NCI-H2107 treated with DMSO at 0.1 percent for 48 hours (cell line): Measurements from ENCODE around the gene RELL1.

Experiments
- DNase-seq: peaks from one replicate; lab custom pipeline; 2025; ENCODE audit not compliant: unreplicated experiment; lab: John Stamatoyannopoulos, UW

The RELL1 gene

DNA sequence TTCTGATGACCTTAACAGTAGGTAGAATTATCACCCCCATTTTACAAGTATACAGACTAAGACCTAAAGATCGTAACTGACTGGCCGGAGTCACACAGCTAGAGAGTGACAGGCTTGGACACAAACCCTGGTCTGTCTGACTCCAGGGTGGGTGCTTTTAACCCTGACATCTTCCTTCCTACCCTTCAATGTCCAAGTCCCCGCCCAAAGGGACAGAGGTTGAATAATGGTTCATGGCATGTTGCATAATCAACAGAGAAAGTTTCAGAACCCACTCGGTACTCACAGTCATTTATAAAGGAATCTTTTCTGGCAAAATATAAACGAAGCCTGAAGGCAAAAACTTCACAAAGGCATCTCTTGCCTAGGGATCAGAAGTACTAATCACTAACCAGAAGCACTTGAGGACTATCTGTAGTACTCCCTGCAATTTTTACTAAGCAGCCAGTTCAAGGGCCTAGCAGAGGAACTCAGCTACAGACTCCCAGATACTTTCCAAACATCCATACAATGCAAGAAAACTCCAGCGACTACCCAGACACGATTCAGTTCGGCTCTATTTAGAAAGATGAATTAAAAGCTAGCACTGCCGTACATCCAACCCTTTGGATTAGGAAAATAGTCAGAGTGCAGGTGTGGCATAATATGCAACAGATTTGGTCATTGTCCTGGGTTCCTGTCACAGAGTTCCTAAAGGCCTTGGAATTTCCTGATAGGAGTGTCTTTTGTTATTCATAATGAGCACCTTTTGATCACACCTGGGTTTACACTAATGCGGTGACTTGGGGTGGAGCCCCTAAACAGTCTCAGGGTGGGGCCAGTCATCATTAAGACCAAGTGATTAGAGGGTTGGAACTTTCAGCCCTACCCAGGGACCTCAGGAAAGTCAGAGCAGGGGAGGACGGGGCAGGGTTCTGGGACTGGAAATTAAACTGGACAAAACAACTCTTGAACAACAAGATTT, 44.0 kb downstream of the RELL1 start:
- DNase-seq = no peak

DNA sequence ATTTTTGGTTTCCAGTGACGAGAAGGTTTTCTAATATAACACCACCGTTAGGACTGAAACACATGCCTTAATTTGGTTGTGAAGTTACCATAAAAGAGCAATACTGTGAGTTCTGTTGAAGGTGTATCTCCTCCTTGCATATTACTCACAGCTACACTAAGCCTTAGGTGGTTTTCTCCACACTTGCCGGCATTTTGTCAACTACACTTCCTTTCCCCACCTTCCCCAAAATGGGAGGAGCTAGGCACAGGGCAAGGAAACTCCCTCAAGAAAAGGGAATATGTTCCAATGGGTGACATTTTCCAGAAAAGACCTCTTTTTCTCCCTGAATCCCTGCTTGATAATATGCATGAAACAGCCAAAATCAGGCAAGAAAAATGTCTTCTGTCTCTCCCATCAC, 44.8 kb downstream of the RELL1 start:
- DNase-seq = no peak

DNA sequence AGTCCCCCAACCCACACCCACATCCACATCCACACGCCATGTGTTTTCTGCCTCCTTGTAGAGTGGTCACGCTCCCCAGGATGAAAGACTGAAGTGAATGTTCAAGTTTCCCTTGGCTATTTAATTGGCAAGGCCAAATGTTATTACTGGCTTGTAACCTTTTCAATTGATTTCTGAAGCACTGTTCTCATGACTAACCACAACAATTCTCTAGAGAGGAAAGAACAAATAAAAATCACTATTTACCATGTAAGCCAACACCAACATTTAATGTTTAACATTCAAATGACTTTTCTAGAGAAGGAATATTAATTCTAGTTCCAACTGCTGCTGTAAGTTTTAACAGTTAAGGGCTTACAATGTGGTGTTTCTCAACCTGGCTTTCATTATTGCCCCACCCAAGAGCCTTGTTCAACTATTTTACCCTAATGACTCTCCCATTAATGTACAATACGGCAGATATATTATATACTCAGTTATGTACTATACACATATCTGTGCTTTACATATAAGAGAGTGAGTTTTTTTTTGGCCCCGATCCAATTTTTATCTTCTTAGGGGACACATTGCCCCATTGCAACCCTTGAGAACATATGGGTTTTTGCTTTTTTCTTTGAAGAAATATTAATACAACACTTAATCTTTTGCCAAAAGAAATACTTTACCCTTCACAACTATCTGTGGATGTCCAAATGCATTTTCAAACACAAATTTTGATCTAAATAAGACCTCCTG, 46.5 kb downstream of the RELL1 start:
- no peak for DNase-seq

DNA sequence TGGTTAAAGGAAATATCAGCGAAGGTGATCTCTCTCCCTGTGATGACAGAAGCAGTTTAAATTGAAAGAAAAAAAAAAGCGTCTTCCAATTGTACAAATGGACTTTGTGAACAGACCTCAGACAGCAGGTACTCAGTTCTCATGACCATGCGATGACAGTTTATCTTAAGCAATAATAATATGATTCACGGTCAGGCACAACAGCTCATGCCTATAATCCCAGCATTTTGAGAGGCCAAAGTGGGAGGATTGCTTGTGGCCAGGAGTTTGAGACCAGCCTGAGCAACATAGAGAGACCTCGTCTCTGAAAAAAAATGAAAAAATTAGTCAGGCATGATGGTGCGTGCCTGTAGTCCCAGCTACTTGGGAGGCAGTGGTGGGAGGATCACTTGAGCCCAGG, 51.0 kb downstream of the RELL1 start:
- DNase-seq = no peak

- no peak for DNase-seq
These were observed 52.0 kb downstream of the RELL1 start for GRCh38 chr4:37634180-37634579.

DNA sequence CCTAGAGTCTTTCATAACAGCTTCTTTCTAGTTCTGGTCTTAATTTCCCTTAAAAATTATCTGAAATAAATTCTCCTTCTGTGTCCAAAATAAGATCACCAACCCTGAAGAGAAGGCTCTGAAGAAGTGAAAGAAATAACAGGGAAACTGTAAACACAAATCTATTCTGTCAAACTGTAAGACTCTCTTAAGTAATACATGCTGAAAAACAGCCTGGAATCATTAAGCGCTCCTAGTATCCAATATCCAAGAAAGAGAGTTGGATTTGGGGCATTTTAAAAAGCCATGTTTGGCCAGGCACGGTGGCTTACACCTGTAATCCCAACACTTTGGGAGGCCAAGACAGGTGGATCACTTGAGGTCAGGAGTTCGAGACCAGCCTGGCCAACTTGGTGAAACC, 53.3 kb downstream of the RELL1 start:
- DNase-seq = no peak

GRCh38 chr4:37631551-37631950, 54.6 kb downstream of the RELL1 start:
- no peak for DNase-seq

GRCh38 chr4:37629713-37630112, 56.5 kb downstream of the RELL1 start:
- no peak for DNase-seq

GRCh38 chr4:37628977-37629609, 57.1 kb downstream of the RELL1 start:
- no peak for DNase-seq

- no peak for DNase-seq
These were observed 58.9 kb downstream of the RELL1 start for GRCh38 chr4:37627263-37627662.

GRCh38 chr4:37625499-37625898, 60.7 kb downstream of the RELL1 start:
- no peak for DNase-seq

- DNase-seq = no peak
These were observed 62.2 kb downstream of the RELL1 start for GRCh38 chr4:37623940-37624339.

- no peak for DNase-seq
These were observed 63.1 kb downstream of the RELL1 start for GRCh38 chr4:37623125-37623524.

GRCh38 chr4:37620176-37620575, 66.0 kb downstream of the RELL1 start:
- DNase-seq = no peak

DNA sequence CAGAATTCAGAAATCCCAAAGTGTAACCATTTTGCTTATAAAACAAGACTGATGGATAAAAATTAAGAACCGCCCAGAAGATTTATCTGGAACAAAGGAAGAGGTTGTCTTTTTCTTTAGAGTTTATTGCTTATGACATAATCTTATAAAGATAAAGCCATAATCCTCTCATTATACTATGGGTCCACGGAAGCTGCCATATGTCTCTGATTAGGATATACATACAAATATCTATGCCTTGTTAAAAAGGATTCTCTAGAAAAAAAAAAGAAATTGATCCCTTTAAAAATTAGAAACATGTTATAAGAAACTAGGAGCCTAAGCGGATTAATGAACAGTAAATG, 70.5 kb downstream of the RELL1 start:
- DNase-seq = no peak

- no peak for DNase-seq
These were observed 71.0 kb downstream of the RELL1 start for GRCh38 chr4:37615059-37615719.

GRCh38 chr4:37612811-37613210, 73.4 kb downstream of the RELL1 start:
- DNase-seq = no peak

GRCh38 chr4:37609626-37610025, 76.5 kb downstream of the RELL1 start:
- no peak for DNase-seq

- DNase-seq = no peak
These were observed 79.2 kb downstream of the RELL1 start for GRCh38 chr4:37607018-37607417.

DNA sequence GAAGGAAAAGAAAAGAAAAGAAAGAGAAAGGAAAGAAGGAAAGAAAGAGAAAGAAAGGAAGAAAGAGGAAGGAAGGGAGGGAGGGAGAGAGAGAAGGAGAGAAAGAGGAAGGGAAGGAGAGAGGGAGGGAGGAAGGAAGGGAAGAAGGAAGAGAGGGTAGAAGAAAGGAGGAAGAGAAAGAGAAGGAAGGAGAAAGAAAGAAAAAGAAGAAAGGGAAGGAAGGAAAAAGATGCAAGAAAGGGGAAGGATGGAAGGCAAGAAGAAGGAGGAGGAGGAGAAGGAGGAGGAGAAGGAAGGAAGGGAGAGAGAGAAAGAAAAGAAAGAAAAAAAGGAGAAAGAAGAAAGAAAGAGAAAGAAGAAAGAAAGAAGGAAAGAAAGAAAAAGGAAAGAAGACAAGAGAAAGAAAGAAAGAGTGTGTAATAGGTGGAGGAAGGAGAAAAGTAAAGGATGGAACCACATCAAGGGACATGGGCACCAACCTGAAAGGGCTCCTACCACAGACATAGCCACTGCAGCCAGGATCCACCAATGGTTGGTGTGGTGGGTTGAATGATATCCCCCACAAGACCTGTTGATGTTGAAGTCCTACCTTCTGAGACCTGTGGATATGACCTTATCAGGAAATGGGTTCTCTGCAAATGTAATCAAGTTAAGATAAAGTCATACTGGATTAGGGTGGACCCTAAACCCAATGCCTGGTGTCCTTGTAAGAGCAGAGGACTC, 80.2 kb downstream of the RELL1 start:
- no peak for DNase-seq

GRCh38 chr4:37604461-37604860, 81.7 kb downstream of the RELL1 start:
- no peak for DNase-seq
